A549 (cell line): Measurements from ENCODE around the gene AMER2. TPM values are rescaled to one million over a fixed set of nuclear protein-coding genes. Genes with fewer than 3 reads are reported as not detected.

Source experiments
- ATAC-seq, 2 experiments: fragments of 200-7000 bp in 1 of 2; fragments of >200 bp in 1 of 2; cut with Nextera tagmentation in 1 of 2; cut with Tn5 transposase in 1 of 2; 3 replicates each; pipeline versions ENCODE4 v1.8.0 to v1.9.1; 2018 to 2020; ENCODE audit warnings: mild to moderate bottlenecking in 1 of 2, moderate library complexity in 1 of 2
- CTCF ChIA-PET: fragments of 300-600 bp; sonication (Branson Sonifier 250); formaldehyde crosslinking; extraction: SDS; loops from one replicate; lab custom pipeline; 2021; ENCODE audit warnings: antibody characterized with exemption, inconsistent platforms; lab: Yijun Ruan, JAX
- POLR2A ChIA-PET: fragments of 350-600 bp; formaldehyde crosslinking; extraction: SDS; loops from one replicate; lab custom pipeline; 2021; ENCODE audit warnings: antibody characterized with exemption, inconsistent platforms; lab: Yijun Ruan, JAX
- DNase-seq, 2 experiments: peaks; one replicate each; pipeline versions ENCODE4 v3.0.0 to v3.0.0-alpha.2; 2011 to 2016; ENCODE audit warnings: low read depth in 1 of 2, low spot score in 1 of 2
- FAIRE-seq: peaks from 2 replicates; lab custom pipeline; 2011; peaks lifted over from hg19 to GRCh38; lab: Jason Lieb, UNC
- H3K27ac ChIP-seq, 2 experiments: fragments of >200 bp; sonication (Bioruptor Twin); formaldehyde crosslinking; 3 replicates each; pipeline ENCODE4 v1.5.1; 2016 to 2017
- H3K4me1 ChIP-seq: fragments of >200 bp; sonication (Bioruptor Twin); formaldehyde crosslinking; 3 replicates; pipeline ENCODE4 v1.6.1; 2016
- H3K4me2 ChIP-seq: fragments of >200 bp; sonication (Bioruptor Twin); formaldehyde crosslinking; 3 replicates; pipeline ENCODE4 v1.6.1; 2016
- H3K4me3 ChIP-seq: fragments of >200 bp; sonication (Bioruptor Twin); formaldehyde crosslinking; 3 replicates; pipeline ENCODE4 v1.5.1; 2016
- H3K9me3 ChIP-seq: fragments of >200 bp; sonication (Bioruptor Twin); formaldehyde crosslinking; 3 replicates; pipeline ENCODE4 v1.6.1; 2016
- CBX2 ChIP-seq: fragments of 200-600 bp; sonication (generic); IDR thresholded peaks from 2 replicates; pipeline ENCODE4 v1.6.1; 2016; ENCODE audit warnings: low read depth, mild to moderate bottlenecking, borderline replicate concordance
- CBX8 ChIP-seq: fragments of 200-600 bp; sonication (generic); IDR thresholded peaks from 2 replicates; pipeline ENCODE4 v1.6.1; 2016
- CHD4 ChIP-seq: fragments of 200-600 bp; sonication (generic); IDR thresholded peaks from 2 replicates; pipeline ENCODE4 v1.6.1; 2016; ENCODE audit warnings: antibody characterized with exemption, mild to moderate bottlenecking, borderline replicate concordance
- FOSB ChIP-seq: fragments of 250-450 bp; sonication (Bioruptor Pico); IDR thresholded peaks from 2 replicates; pipeline ENCODE4 v1.5.0; 2020; ENCODE audit warnings: mild to moderate bottlenecking, moderate library complexity
- FOXS1 ChIP-seq: fragments of 250-450 bp; sonication (Bioruptor Pico); IDR thresholded peaks from 2 replicates; pipeline ENCODE4 v1.5.0; 2020; ENCODE audit warnings: mild to moderate bottlenecking, moderate library complexity
- HOXB13 ChIP-seq: fragments of 250-450 bp; sonication (Bioruptor Pico); IDR thresholded peaks from 2 replicates; pipeline ENCODE4 v1.5.0; 2020; ENCODE audit warnings: low read depth, mild to moderate bottlenecking, moderate library complexity
- NPAS2 ChIP-seq: fragments of 250-450 bp; sonication (Bioruptor Pico); IDR thresholded peaks from 2 replicates; pipeline ENCODE4 v1.8.0; 2022; ENCODE audit warnings: mild to moderate bottlenecking, moderate library complexity, borderline replicate concordance
- POLR2A ChIP-seq: IDR thresholded peaks from 2 replicates; pipeline ENCODE4 v1.6.1; 2012; ENCODE audit warnings: mild to moderate bottlenecking, low read length
- RFX5 ChIP-seq: fragments of 450-650 bp; IDR thresholded peaks from 2 replicates; pipeline ENCODE4 v1.7.1; 2014; ENCODE audit warnings: antibody characterized with exemption, mild to moderate bottlenecking, moderate library complexity
- RNF2 ChIP-seq: fragments of 200-600 bp; sonication (generic); IDR thresholded peaks from 2 replicates; pipeline ENCODE4 v1.6.1; 2016; ENCODE audit warnings: low read depth, mild to moderate bottlenecking, antibody characterized with exemption, moderate library complexity, borderline replicate concordance
- TFCP2L1 ChIP-seq: fragments of 250-450 bp; sonication (Bioruptor Pico); IDR thresholded peaks from 2 replicates; pipeline ENCODE4 v1.5.0; 2021; ENCODE audit warnings: mild to moderate bottlenecking
- ZNF302 ChIP-seq: fragments of 250-450 bp; sonication (Bioruptor Pico); IDR thresholded peaks from 2 replicates; pipeline ENCODE4 v1.9.0; 2021; ENCODE audit warnings: inconsistent platforms, mild to moderate bottlenecking, moderate library complexity
- WGBS: methylation state at CpG from one replicate; pipeline ENCODE4 v1.1.6; 2017; ENCODE audit errors: missing lambda C conversion rate; 5-methylcytosine and 5-hydroxymethylcytosine counted together
- polyA plus RNA-seq, 4 experiments: library from polyadenylated mRNA; depleted of rRNA in 3 of 4; stranded (reverse); fragments of >200 nt; fragmentation: RNase III in 1 of 4; extraction: RNeasy Plus Mini Kit Qiagen cat#74134 plus additional on column Dnase treatment in 1 of 4; gene quantifications; 2 replicates in 3 of 4; 3 replicates in 1 of 4; pipeline ENCODE4 v1.2.3, GENCODE V29; 2011 to 2017
- TF ChIP-seq, protein P1 (sequence below): IDR thresholded peaks from 2 replicates; pipeline ENCODE4 v1.6.1; 2012; ENCODE audit warnings: low read depth, borderline replicate concordance
- TF ChIP-seq, protein P2 (sequence below): fragments of 200-600 bp; sonication (generic); IDR thresholded peaks from 2 replicates; pipeline ENCODE4 v1.6.1; 2016; ENCODE audit warnings: antibody characterized with exemption, mild to moderate bottlenecking, moderate library complexity
- TF ChIP-seq, protein P3 (sequence below): fragments of 450-650 bp; IDR thresholded peaks from 2 replicates; pipeline ENCODE4 v1.6.1; 2014; ENCODE audit warnings: antibody characterized with exemption
- TF ChIP-seq, protein P4 (sequence below): IDR thresholded peaks from 2 replicates; pipeline ENCODE4 v1.6.1; 2012
- TF ChIP-seq, protein P5 (sequence below): fragments of 250-450 bp; sonication (Bioruptor Pico); IDR thresholded peaks from 2 replicates; pipeline ENCODE4 v1.5.0; 2021; ENCODE audit warnings: mild to moderate bottlenecking, moderate library complexity, borderline replicate concordance
- TF ChIP-seq, protein P6 (sequence below): IDR thresholded peaks from 2 replicates; pipeline ENCODE4 v1.6.1; 2012
- TF ChIP-seq, protein P7 (sequence below): fragments of >200 bp; sonication (Bioruptor Twin); formaldehyde crosslinking; IDR thresholded peaks from 2 replicates; pipeline ENCODE4 v1.6.1; 2016

Gene AMER2
- polyA plus RNA-seq, 2 of the 4 experiments (the other 2 are of a cell fraction) = not detected

DNA sequence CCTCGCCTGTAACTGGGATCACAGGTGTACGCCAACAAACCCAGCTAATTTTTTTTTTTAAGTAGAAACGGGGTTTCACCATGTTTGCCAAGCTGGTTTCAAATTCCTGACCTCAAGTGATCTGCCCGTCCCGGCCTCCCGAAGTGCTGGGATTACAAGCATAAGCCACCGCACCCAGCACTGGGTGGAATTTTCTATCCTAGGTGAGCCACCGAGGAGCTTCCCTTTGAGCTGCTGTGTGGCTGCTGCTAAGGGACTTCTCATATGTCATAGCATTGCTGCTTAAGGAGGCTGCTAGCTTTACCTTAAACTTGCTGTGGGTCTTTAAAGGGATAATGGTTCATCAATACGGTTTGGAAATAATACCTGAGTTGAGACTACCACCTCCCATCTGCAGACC lies 2.9 kb upstream of the AMER2 start:
- Histone ChIP-seq H3K4me1 (no peaks in the 10 kb centered on the region), H3K9me3 (peaks cover 3% of the 10 kb centered on the region; the same call in 2 of the 3 replicates), H3K27ac (no peak overlapping the region), H3K4me3 (no peak overlapping the region), H3K4me2 (no peak overlapping the region)
- no peak for DNase-seq
- no peak for ATAC-seq
- no peak for FAIRE-seq
- ChIA-PET CTCF (interaction anchor here (1.3 kb wide), 1 partner anchor 180 kb away, joined by 3 read pairs; no protein-coding TSS in a partner anchor), POLR2A (no interaction called here)
- 36% methylated on average over 8 of the region's 9 CpGs for WGBS
- TF ChIP-seq ZNF302 (CRISPR knock-in tag) (no peak), CBX8 (no peak), FOSB (CRISPR knock-in tag) (no peak), POLR2A (no peak), HOXB13 (CRISPR knock-in tag) (no peak), FOXS1 (CRISPR knock-in tag) (no peak), TFCP2L1 (CRISPR knock-in tag) (no peak)
- TF ChIP-seq, protein P1, sequence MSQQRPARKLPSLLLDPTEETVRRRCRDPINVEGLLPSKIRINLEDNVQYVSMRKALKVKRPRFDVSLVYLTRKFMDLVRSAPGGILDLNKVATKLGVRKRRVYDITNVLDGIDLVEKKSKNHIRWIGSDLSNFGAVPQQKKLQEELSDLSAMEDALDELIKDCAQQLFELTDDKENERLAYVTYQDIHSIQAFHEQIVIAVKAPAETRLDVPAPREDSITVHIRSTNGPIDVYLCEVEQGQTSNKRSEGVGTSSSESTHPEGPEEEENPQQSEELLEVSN = no peak
- TF ChIP-seq, protein P2, sequence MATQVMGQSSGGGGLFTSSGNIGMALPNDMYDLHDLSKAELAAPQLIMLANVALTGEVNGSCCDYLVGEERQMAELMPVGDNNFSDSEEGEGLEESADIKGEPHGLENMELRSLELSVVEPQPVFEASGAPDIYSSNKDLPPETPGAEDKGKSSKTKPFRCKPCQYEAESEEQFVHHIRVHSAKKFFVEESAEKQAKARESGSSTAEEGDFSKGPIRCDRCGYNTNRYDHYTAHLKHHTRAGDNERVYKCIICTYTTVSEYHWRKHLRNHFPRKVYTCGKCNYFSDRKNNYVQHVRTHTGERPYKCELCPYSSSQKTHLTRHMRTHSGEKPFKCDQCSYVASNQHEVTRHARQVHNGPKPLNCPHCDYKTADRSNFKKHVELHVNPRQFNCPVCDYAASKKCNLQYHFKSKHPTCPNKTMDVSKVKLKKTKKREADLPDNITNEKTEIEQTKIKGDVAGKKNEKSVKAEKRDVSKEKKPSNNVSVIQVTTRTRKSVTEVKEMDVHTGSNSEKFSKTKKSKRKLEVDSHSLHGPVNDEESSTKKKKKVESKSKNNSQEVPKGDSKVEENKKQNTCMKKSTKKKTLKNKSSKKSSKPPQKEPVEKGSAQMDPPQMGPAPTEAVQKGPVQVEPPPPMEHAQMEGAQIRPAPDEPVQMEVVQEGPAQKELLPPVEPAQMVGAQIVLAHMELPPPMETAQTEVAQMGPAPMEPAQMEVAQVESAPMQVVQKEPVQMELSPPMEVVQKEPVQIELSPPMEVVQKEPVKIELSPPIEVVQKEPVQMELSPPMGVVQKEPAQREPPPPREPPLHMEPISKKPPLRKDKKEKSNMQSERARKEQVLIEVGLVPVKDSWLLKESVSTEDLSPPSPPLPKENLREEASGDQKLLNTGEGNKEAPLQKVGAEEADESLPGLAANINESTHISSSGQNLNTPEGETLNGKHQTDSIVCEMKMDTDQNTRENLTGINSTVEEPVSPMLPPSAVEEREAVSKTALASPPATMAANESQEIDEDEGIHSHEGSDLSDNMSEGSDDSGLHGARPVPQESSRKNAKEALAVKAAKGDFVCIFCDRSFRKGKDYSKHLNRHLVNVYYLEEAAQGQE = no peak

DNA sequence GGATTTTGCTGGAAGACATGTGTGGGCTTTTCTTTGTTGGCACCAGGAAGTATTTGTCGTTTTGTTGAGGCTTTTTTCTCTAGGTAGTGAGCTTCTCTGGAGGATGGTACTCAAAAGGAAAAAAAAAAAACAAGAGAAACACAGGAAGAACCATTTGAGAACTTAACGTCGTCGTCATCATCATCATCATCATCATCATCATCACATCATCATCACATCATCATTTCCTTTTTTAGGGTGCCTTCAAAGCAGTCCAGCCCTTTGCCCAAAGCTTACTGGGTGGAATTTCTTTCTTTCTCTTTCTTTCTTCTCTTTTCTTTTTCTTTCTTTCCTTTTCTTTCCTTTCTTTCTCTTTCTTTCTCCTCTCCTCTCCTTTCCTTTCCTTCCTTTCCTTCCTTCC lies 2.2 kb upstream of the AMER2 start:
- no peak for DNase-seq
- Histone ChIP-seq H3K4me3 (no peak overlapping the region), H3K4me1 (no peaks in the 10 kb centered on the region), H3K9me3 (peaks cover 3% of the 10 kb centered on the region; the same call in 2 of the 3 replicates), H3K4me2 (no peak overlapping the region), H3K27ac (no peak overlapping the region)
- TF ChIP-seq, protein P3, sequence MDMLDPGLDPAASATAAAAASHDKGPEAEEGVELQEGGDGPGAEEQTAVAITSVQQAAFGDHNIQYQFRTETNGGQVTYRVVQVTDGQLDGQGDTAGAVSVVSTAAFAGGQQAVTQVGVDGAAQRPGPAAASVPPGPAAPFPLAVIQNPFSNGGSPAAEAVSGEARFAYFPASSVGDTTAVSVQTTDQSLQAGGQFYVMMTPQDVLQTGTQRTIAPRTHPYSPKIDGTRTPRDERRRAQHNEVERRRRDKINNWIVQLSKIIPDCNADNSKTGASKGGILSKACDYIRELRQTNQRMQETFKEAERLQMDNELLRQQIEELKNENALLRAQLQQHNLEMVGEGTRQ = no peak
- no peak for TF ChIP-seq CBX2
- TF ChIP-seq, protein P4, sequence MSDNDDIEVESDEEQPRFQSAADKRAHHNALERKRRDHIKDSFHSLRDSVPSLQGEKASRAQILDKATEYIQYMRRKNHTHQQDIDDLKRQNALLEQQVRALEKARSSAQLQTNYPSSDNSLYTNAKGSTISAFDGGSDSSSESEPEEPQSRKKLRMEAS = no peak
- TF ChIP-seq RFX5 = no peak
- no peak for TF ChIP-seq CHD4
- TF ChIP-seq FOXS1 (CRISPR knock-in tag) = no peak
- TF ChIP-seq NPAS2 (CRISPR knock-in tag) = no peak
- TF ChIP-seq, protein P5, sequence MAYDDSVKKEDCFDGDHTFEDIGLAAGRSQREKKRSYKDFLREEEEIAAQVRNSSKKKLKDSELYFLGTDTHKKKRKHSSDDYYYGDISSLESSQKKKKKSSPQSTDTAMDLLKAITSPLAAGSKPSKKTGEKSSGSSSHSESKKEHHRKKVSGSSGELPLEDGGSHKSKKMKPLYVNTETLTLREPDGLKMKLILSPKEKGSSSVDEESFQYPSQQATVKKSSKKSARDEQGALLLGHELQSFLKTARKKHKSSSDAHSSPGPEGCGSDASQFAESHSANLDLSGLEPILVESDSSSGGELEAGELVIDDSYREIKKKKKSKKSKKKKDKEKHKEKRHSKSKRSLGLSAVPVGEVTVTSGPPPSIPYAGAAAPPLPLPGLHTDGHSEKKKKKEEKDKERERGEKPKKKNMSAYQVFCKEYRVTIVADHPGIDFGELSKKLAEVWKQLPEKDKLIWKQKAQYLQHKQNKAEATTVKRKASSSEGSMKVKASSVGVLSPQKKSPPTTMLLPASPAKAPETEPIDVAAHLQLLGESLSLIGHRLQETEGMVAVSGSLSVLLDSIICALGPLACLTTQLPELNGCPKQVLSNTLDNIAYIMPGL = no peak
- no peak for TF ChIP-seq RNF2
- TF ChIP-seq, protein P6, sequence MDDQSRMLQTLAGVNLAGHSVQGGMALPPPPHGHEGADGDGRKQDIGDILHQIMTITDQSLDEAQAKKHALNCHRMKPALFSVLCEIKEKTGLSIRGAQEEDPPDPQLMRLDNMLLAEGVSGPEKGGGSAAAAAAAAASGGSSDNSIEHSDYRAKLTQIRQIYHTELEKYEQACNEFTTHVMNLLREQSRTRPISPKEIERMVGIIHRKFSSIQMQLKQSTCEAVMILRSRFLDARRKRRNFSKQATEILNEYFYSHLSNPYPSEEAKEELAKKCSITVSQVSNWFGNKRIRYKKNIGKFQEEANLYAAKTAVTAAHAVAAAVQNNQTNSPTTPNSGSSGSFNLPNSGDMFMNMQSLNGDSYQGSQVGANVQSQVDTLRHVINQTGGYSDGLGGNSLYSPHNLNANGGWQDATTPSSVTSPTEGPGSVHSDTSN = no peak
- TF ChIP-seq, protein P7, sequence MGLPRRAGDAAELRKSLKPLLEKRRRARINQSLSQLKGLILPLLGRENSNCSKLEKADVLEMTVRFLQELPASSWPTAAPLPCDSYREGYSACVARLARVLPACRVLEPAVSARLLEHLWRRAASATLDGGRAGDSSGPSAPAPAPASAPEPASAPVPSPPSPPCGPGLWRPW = no peak
- POLR2A ChIA-PET = no interaction called here
- 2% methylated on average over 4 of the region's 4 CpGs for WGBS
- no peak for ATAC-seq
- no peak for FAIRE-seq
- CTCF ChIA-PET = interaction anchor here (1.3 kb wide), 1 partner anchor 179 kb away, joined by 3 read pairs; no protein-coding TSS in a partner anchor
